ENCODE results near the gene CCDC192. TPM values are rescaled to one million over a fixed set of nuclear protein-coding genes. Genes with fewer than 3 reads are reported as not detected.

The CCDC192 gene
- total RNA-seq, 4 donors from 2014 or later, result not detected

DNA sequence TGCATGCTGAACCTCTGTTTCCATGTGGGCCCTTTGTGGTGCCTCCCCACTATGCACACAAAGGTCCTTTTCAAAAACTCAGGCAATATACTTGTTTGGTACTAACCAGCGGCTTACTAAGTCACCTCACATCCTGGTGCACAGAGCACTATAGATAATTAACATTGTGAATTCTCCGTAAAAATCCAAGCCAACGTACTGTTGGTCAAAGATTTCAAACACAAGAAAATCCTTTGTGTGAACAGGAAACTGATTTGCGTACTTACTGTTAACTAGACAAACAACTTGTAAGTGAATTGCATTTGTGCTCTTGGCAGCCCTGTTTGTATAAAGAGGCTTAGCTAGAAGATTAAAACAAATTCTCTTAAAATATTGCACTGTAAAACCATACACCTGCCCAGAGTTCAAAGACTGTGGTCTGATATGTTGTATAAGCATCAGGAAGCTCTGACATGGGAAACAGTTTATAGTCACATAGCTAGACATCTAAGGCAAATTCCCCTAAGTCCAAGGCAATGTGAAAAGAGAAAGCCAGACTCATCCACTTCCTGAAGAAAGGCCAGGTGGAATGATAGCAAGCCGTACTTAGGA lies 255.3 kb downstream of the CCDC192 start:
- DNase-seq, result peak; percentile 36
- in situ Hi-C loops (cut with MboI; ENCODE audit: low pct_ligation_motif_present in 1 of 4, low pct_unique_long_range_greater_than_20kb in 1 of 4, low sequenced_read_pairs in 3 of 4), result no loop called here
- TF ChIP-seq POLR2A (IDR thresholded peaks at IDR 0.05) (no peak), EP300 (IDR thresholded peaks at IDR 0.05; ENCODE audit: low read depth) (no peak), CTCF (IDR thresholded peaks at IDR 0.05) (no peak), POLR2AphosphoS5 (IDR thresholded peaks at IDR 0.05) (peak in 1 of 3 donors; percentile 10)
- H3K27me3 ChIP-seq, result no peaks in the 10 kb centered on the region
- no peak overlapping the region for H3K4me3 ChIP-seq
- peak overlapping the region; percentile 76 to 83 (median 81) for H3K27ac ChIP-seq
- intact Hi-C loops (cut with DNase I; ENCODE audit: low total_unique reads), result no loop called here
- 44 to 58% methylated on average over 5 of the region's 5 CpGs for WGBS, 2 donors (ENCODE audit: low coverage in 1 of 2)
- H3K4me1 ChIP-seq, result peaks cover 30 to 56% (median 44%) of the 10 kb centered on the region in 4 donors
- no peaks in the 10 kb centered on the region for H3K9me3 ChIP-seq
- H3K36me3 ChIP-seq, result no peaks in the 10 kb centered on the region

DNA sequence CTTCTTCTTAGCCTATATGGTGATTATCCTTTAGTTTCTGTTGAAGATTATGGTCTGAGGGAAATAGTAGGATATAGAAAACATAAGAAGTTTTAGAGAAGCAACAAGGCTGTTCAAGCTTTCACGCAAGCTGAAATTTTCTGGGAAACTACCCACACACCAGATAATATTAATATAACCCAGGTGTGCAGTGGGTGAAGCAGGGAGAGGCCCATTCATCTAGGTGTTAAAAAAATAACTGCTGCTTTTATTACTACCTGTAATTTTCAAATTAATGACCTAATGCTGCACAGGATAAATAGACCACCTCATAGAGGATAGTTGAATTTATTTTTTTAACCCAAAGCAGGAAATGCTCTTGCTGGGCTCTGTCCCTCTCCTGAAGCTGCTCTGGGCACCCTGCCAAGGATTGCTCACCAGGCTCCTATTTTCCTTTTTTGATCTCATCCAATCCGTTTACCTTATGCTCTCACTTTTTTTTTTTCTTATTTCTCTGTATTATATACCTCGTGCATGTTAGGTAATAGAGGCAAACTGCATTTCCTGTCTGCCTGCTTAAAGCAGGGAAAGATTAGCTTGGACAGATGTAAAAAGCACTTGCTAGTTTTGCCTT lies 256.1 kb downstream of the CCDC192 start:
- intact Hi-C loops (cut with DNase I; ENCODE audit: low total_unique reads), result no loop called here
- peak; percentile 83 for DNase-seq
- peak overlapping the region; percentile 76 to 83 (median 81) for H3K27ac ChIP-seq
- WGBS, 2 donors (ENCODE audit: low coverage in 1 of 2), result 19 to 22% methylated on average over 3 of the region's 3 CpGs
- H3K4me1 ChIP-seq, result peaks cover 30 to 56% (median 44%) of the 10 kb centered on the region in 4 donors
- peak in 1 of 3 donors; percentile 5 for TF ChIP-seq POLR2AphosphoS5 (IDR thresholded peaks at IDR 0.05)
- TF ChIP-seq EP300 (IDR thresholded peaks at IDR 0.05; ENCODE audit: low read depth), result no peak
- no peak for TF ChIP-seq POLR2A (IDR thresholded peaks at IDR 0.05)
- no peak for TF ChIP-seq CTCF (IDR thresholded peaks at IDR 0.05)
- H3K9me3 ChIP-seq, result no peaks in the 10 kb centered on the region
- H3K36me3 ChIP-seq, result no peaks in the 10 kb centered on the region
- in situ Hi-C loops (cut with MboI; ENCODE audit: low pct_ligation_motif_present in 1 of 4, low pct_unique_long_range_greater_than_20kb in 1 of 4, low sequenced_read_pairs in 3 of 4), result no loop called here
- H3K27me3 ChIP-seq, result no peaks in the 10 kb centered on the region
- H3K4me3 ChIP-seq, result no peak overlapping the region

DNA sequence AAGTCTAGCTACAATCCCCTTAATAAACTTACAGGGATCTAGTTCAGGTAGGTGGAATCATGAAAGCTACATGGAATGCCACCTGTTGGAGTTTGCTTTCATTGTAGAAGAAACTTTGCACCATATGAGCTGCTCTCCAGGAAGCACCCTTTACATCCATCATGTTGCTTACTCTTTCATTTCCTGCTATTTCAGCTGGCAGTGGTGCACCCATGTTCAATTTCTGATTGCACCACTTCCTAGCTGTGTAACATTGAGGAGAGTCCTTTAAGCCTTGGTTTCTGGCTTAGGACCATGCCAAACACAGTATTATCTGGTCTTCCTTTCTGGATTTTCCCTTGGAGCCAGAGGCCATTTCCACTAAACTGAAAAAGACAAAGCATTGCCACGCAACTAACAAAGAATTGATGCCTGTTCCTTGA lies 257.1 kb downstream of the CCDC192 start:
- intact Hi-C loops (cut with DNase I; ENCODE audit: low total_unique reads), result no loop called here
- 72 to 80% methylated on average over 1 of the region's 1 CpG for WGBS, 2 donors (ENCODE audit: low coverage in 1 of 2)
- H3K27ac ChIP-seq, result peak overlapping the region; percentile 76 to 83 (median 81)
- no peak for DNase-seq
- H3K36me3 ChIP-seq, result no peaks in the 10 kb centered on the region
- in situ Hi-C loops (cut with MboI; ENCODE audit: low pct_ligation_motif_present in 1 of 4, low pct_unique_long_range_greater_than_20kb in 1 of 4, low sequenced_read_pairs in 3 of 4), result no loop called here
- no peak overlapping the region for H3K4me3 ChIP-seq
- H3K9me3 ChIP-seq, result no peaks in the 10 kb centered on the region
- TF ChIP-seq POLR2AphosphoS5 (IDR thresholded peaks at IDR 0.05) (no peak), EP300 (IDR thresholded peaks at IDR 0.05; ENCODE audit: low read depth) (no peak), CTCF (IDR thresholded peaks at IDR 0.05) (no peak), POLR2A (IDR thresholded peaks at IDR 0.05) (no peak)
- no peaks in the 10 kb centered on the region for H3K27me3 ChIP-seq
- peaks cover 30 to 56% (median 44%) of the 10 kb centered on the region in 4 donors for H3K4me1 ChIP-seq

GRCh38 chr5:127961006-127961762 lies 258.0 kb downstream of the CCDC192 start:
- Histone ChIP-seq H3K27ac (peak overlapping the region; percentile 76 to 83 (median 81)), H3K9me3 (no peaks in the 10 kb centered on the region), H3K4me3 (no peak overlapping the region), H3K36me3 (no peaks in the 10 kb centered on the region), H3K27me3 (no peaks in the 10 kb centered on the region), H3K4me1 (peaks cover 30 to 56% (median 44%) of the 10 kb centered on the region in 4 donors)
- no peak for DNase-seq
- WGBS, 2 donors (ENCODE audit: low coverage in 1 of 2), result 47 to 72% methylated on average over 2 of the region's 2 CpGs
- in situ Hi-C loops (cut with MboI; ENCODE audit: low pct_ligation_motif_present in 1 of 4, low pct_unique_long_range_greater_than_20kb in 1 of 4, low sequenced_read_pairs in 3 of 4) (no loop called here), intact Hi-C loops (cut with DNase I; ENCODE audit: low total_unique reads) (no loop called here)
- TF ChIP-seq POLR2AphosphoS5 (IDR thresholded peaks at IDR 0.05), result no peak
- no peak for TF ChIP-seq CTCF (IDR thresholded peaks at IDR 0.05)
- no peak for TF ChIP-seq POLR2A (IDR thresholded peaks at IDR 0.05)
- TF ChIP-seq EP300 (IDR thresholded peaks at IDR 0.05; ENCODE audit: low read depth), result no peak

Measured in transverse colon (tissue), 4 donors.